ENCODE data around the gene HAUS8. TPM values are rescaled to one million over a fixed set of nuclear protein-coding genes. Genes with fewer than 3 reads are reported as not detected.
A peak's percentile ranks its signal among the peaks of the same experiment; 100 is the strongest.

Gene HAUS8
- total and polyA plus RNA-seq, 2 of the 13 experiments (the other 11 are each of a cell fraction or from before 2014, with no cell fraction given) = 7.8 to 17.5 TPM

GRCh38 chr19:17124025-17124424 is 48.8 kb upstream of the HAUS8 start:
- H3K4me3 ChIP-seq (replicated peaks in 1 of 3; ENCODE audit: insufficient read depth in 1 of 3, low read depth in 2 of 3, low read length in 3 of 3) = no peak overlapping the region
- no peaks in the 10 kb centered on the region for H3K4me1 ChIP-seq (ENCODE audit: insufficient read depth, low read length)
- no peaks in the 10 kb centered on the region for H3K27me3 ChIP-seq (ENCODE audit: control insufficient read depth in 1 of 2, insufficient read depth in 2 of 2, low read length in 2 of 2)
- H3K36me3 ChIP-seq (replicated peaks in 1 of 2; ENCODE audit: control insufficient read depth in 1 of 2, insufficient read depth in 2 of 2, low read length in 2 of 2) = no peaks in the 10 kb centered on the region; a peak in 4 of 5 replicates
- intact Hi-C loops (cut with micrococcal nuclease; ENCODE audit: unreplicated experiment) = no loop called here
- POLR2A ChIA-PET = no interaction called here
- DNase-seq (ENCODE audit: low spot score) (no peak), ATAC-seq (no peak), FAIRE-seq (no peak)
- in situ Hi-C loops (cut with HindIII; ENCODE audit: extremely low pct_ligation_motif_present, low pct_unique_long_range_greater_than_20kb) = no loop called here
- no peak overlapping the region for H3K27ac ChIP-seq (ENCODE audit: extremely low read length, insufficient read depth, low read length)
- no peak overlapping the region for H2AFZ ChIP-seq (ENCODE audit: low read length)
- no peak overlapping the region for H3K9ac ChIP-seq (ENCODE audit: insufficient read depth, low read depth, low read length)
- no peaks in the 10 kb centered on the region for H3K9me3 ChIP-seq (ENCODE audit: low read length)
- CTCF ChIA-PET (ENCODE audit: low intra/inter-chr PET ratio, low total read pairs) = no interaction called here
- BruUV-seq (replicated peaks) = no TSS peak
- H3K4me2 ChIP-seq (ENCODE audit: low read depth, low read length) = no peak overlapping the region
- TF ChIP-seq ZNF121 (CRISPR knock-in tag; IDR thresholded peaks at IDR 0.05) (peak; percentile 79), CSRNP1 (CRISPR knock-in tag; IDR thresholded peaks at IDR 0.05) (no peak)
- no peaks in the 10 kb centered on the region for H3K79me2 ChIP-seq (ENCODE audit: insufficient read depth, low read length)
- H4K20me1 ChIP-seq (ENCODE audit: insufficient read depth, low read length) = no peaks in the 10 kb centered on the region
- 100% methylated on average over 1 of the region's 1 CpG for WGBS (ENCODE audit: low lambda C conversion rate)

GRCh38 chr19:17123041-17123440 is 47.8 kb upstream of the HAUS8 start:
- WGBS (ENCODE audit: low lambda C conversion rate) = 100% methylated on average over 2 of the region's 2 CpGs
- POLR2A ChIA-PET = no interaction called here

More at GRCh38 chr19:17123041-17123440, 47.8 kb upstream of the HAUS8 start:
- in situ Hi-C loops (cut with HindIII; ENCODE audit: extremely low pct_ligation_motif_present, low pct_unique_long_range_greater_than_20kb) = no loop called here
- Histone ChIP-seq H3K27ac (ENCODE audit: extremely low read length, insufficient read depth, low read length) (no peak overlapping the region), H3K79me2 (ENCODE audit: insufficient read depth, low read length) (no peaks in the 10 kb centered on the region), H3K4me1 (ENCODE audit: insufficient read depth, low read length) (no peaks in the 10 kb centered on the region), H3K9ac (ENCODE audit: insufficient read depth, low read depth, low read length) (no peak overlapping the region), H2AFZ (ENCODE audit: low read length) (no peak overlapping the region), H3K9me3 (ENCODE audit: low read length) (no peaks in the 10 kb centered on the region), H4K20me1 (ENCODE audit: insufficient read depth, low read length) (no peaks in the 10 kb centered on the region), H3K36me3 (replicated peaks in 1 of 2; ENCODE audit: control insufficient read depth in 1 of 2, insufficient read depth in 2 of 2, low read length in 2 of 2) (peaks cover 0 to 2% of the 10 kb centered on the region in 2 experiments; a peak in 4 of 5 replicates), H3K27me3 (ENCODE audit: control insufficient read depth in 1 of 2, insufficient read depth in 2 of 2, low read length in 2 of 2) (no peaks in the 10 kb centered on the region), H3K4me3 (replicated peaks in 1 of 3; ENCODE audit: insufficient read depth in 1 of 3, low read depth in 2 of 3, low read length in 3 of 3) (no peak overlapping the region), H3K4me2 (ENCODE audit: low read depth, low read length) (no peak overlapping the region)
- intact Hi-C loops (cut with micrococcal nuclease; ENCODE audit: unreplicated experiment) = no loop called here
- no peak for TF ChIP-seq ZNF800 (CRISPR knock-in tag; IDR thresholded peaks at IDR 0.05)
- TF ChIP-seq NCOA5 (CRISPR knock-in tag; IDR thresholded peaks at IDR 0.05) = no peak
- TF ChIP-seq ZNF761 (CRISPR knock-in tag; conservative IDR thresholded peaks at IDR 0.05) = no peak
- DNase-seq (ENCODE audit: low spot score) (no peak), FAIRE-seq (no peak), ATAC-seq (no peak)
- CTCF ChIA-PET (ENCODE audit: low intra/inter-chr PET ratio, low total read pairs) = no interaction called here
- no TSS peak for BruUV-seq (replicated peaks)

All from HepG2 (cell line).